Pancreas (tissue), 10 donors: Measurements from ENCODE around the gene ZFYVE28. TPM values are rescaled to one million over a fixed set of nuclear protein-coding genes. Genes with fewer than 3 reads are reported as not detected.
A peak's percentile ranks its signal among the peaks of the same experiment; 100 is the strongest.

Experiments
- ATAC-seq, 4 donors: fragments of 200-7000 bp; cut with Tn5 transposase; one replicate each; pipeline versions ENCODE4 v1.8.0 to v1.9.1; 2020; ENCODE audit warnings: mild to moderate bottlenecking in 4 of 4, moderate library complexity in 4 of 4
- DNase-seq, 6 donors: peaks; one replicate each; pipeline ENCODE4 v3.0.0-alpha.2; 2020
- FAIRE-seq: peaks from 2 replicates; lab custom pipeline; 2012; peaks lifted over from hg19 to GRCh38; lab: Jason Lieb, UNC
- H3K27ac ChIP-seq, 4 donors: fragments of 200-600 bp; sonication (generic); 1 replicate in 3 of 4; 2 replicates in 1 of 4; pipeline versions ENCODE4 v1.5.0 to v1.8.0; 2020
- H3K27me3 ChIP-seq, 4 donors: fragments of 200-600 bp; one replicate each; pipeline ENCODE4 v1.8.0; 2021
- H3K36me3 ChIP-seq, 3 donors: fragments of 200-600 bp; sonication (generic) in 1 of 3; one replicate each; pipeline versions ENCODE4 v1.5.0 to v1.8.0; 2020 to 2021
- H3K4me1 ChIP-seq, 3 donors: fragments of 200-600 bp; one replicate each; pipeline ENCODE4 v1.8.0; 2021
- H3K4me3 ChIP-seq, 4 donors: fragments of 200-600 bp; sonication (generic) in 2 of 4; one replicate each; pipeline versions ENCODE4 v1.5.0 to v1.8.0; 2020 to 2021
- H3K9me3 ChIP-seq, 4 donors: fragments of 200-600 bp; one replicate each; pipeline ENCODE4 v1.8.0; 2021
- WGBS, 2 donors: extraction: QIAGEN DNeasy Blood & Tissue Kit; methylation state at CpG; one replicate each; pipeline ENCODE4 v1.1.7; 2013; 5-methylcytosine and 5-hydroxymethylcytosine counted together
- intact Hi-C, 3 donors: fragments of 100-400 bp; cut with DNase I; formaldehyde crosslinking; loops; one replicate each; pipeline versions ENCODE4 v1.11.1 to v1.14.2; 2022
- polyA plus RNA-seq, 2 donors: library from polyadenylated mRNA; stranded (reverse); fragments of 200-250 nt; gene quantifications; one replicate each; pipeline ENCODE4 v1.2.3, GENCODE V29; 2013
- total RNA-seq, 6 donors: library from RNA; stranded (reverse); fragmentation: NEBNext Ultra II Directional in 4 of 6; extraction: Animal tissue kit (Norgen Biotek cat#: 25700) in 4 of 6; gene quantifications; one replicate each; pipeline versions ENCODE4 v1.2.1 to v1.2.4, GENCODE V29; 2021 to 2023
- TF ChIP-seq, protein P1 (sequence below), 4 donors: fragments of 200-600 bp; sonication (generic) in 3 of 4; IDR thresholded peaks; one replicate each; pipeline versions ENCODE4 v1.5.0 to v1.8.0; 2021; ENCODE audit warnings: antibody characterized with exemption in 4 of 4
- donor health status: healthy with polysubstance abuse.
- donor health status: DM: no; HTN: no; CAD: no; lungs with moderate emphysema.
- donor health status: DM: no; HTN: no; CAD: no.
- donor health status: control.
- donor health status: control.
- donor health status: Bipolar disorder and iron deficiency.
- donor health status: DM: yes; HTN: yes; CAD: no.
- donor health status: DM: no; HTN: no; CAD: no.
- donor health status: DM: no; HTN: no; CAD: no.
- donor health status: DM: yes; HTN: yes; CAD: no.

ZFYVE28 gene
- total and polyA plus RNA-seq, 8 donors = 3.8 to 13.4 (median 6.0) TPM

DNA sequence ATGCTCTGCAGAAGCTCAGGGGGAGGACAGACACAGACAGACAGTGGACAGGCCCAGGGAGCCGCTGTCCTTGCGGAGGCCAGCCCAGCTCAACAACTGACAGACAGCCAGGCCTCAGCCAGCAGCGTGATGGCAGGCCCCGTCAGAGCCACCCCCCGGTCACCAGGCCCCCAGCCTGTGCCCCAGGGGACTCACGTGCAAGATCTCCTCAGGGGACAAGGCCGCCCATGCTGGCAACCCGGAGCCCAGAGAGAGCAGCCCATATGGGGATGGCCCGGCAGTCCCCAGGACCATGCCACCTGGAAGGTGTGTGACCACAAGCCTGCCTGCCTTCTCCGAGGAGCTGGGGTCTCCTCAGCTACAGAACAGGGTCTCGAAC, 128.5 kb downstream of the ZFYVE28 start:
- ATAC-seq (no peak), FAIRE-seq (no peak), DNase-seq (peak in 2 of 6 donors; percentile 3 to 69)
- intact Hi-C loops = no loop called here
- TF ChIP-seq, protein P1, sequence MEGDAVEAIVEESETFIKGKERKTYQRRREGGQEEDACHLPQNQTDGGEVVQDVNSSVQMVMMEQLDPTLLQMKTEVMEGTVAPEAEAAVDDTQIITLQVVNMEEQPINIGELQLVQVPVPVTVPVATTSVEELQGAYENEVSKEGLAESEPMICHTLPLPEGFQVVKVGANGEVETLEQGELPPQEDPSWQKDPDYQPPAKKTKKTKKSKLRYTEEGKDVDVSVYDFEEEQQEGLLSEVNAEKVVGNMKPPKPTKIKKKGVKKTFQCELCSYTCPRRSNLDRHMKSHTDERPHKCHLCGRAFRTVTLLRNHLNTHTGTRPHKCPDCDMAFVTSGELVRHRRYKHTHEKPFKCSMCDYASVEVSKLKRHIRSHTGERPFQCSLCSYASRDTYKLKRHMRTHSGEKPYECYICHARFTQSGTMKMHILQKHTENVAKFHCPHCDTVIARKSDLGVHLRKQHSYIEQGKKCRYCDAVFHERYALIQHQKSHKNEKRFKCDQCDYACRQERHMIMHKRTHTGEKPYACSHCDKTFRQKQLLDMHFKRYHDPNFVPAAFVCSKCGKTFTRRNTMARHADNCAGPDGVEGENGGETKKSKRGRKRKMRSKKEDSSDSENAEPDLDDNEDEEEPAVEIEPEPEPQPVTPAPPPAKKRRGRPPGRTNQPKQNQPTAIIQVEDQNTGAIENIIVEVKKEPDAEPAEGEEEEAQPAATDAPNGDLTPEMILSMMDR (IDR thresholded peaks at IDR 0.05) = no peak
- Histone ChIP-seq H3K4me3 (no peak overlapping the region), H3K27me3 (no peaks in the 10 kb centered on the region), H3K4me1 (no peaks in the 10 kb centered on the region), H3K9me3 (no peaks in the 10 kb centered on the region), H3K36me3 (no peaks in the 10 kb centered on the region), H3K27ac (no peak overlapping the region)
- WGBS, 2 donors = 89 to 91% methylated on average over 11 of the region's 11 CpGs

DNA sequence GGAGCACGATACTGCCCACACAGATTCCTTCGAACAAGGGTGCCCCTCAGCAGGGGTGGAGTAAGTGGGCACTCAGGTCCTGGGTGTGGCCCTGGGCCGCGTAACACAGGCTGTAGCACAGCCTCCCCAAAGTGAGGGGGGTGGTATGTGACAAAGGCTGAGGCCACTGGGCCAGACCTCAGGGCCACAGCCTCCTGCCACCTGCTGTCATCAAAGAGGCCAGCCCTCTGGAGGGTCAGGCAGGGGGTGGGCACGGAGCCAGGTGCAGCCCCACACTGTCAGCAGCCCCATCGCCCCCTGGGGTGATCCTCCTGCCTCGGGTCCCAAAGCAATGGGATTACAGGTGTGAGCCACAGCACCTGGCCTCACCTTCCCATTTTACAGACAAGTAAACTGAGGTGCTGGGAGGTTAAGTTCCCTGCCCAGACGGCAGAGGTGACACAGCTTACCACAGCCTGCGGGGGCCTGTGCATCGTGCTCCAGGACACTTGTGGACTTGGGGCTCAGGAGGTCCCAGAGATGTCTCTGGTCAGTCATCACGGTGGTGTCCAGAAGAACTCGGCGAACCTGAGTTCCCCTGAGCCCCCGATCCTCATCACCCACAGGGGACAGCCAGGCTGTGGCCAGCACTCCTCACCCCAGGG, 129.0 kb downstream of the ZFYVE28 start:
- Histone ChIP-seq H3K9me3 (no peaks in the 10 kb centered on the region), H3K27ac (no peak overlapping the region), H3K36me3 (no peaks in the 10 kb centered on the region), H3K27me3 (no peaks in the 10 kb centered on the region), H3K4me1 (no peaks in the 10 kb centered on the region), H3K4me3 (no peak overlapping the region)
- FAIRE-seq = no peak
- intact Hi-C loops = no loop called here
- no peak for ATAC-seq
- TF ChIP-seq, protein P1 (IDR thresholded peaks at IDR 0.05) = no peak
- 82 to 88% methylated on average over 14 of the region's 14 CpGs for WGBS, 2 donors
- DNase-seq = peak in 1 of 6 donors; percentile 5

DNA sequence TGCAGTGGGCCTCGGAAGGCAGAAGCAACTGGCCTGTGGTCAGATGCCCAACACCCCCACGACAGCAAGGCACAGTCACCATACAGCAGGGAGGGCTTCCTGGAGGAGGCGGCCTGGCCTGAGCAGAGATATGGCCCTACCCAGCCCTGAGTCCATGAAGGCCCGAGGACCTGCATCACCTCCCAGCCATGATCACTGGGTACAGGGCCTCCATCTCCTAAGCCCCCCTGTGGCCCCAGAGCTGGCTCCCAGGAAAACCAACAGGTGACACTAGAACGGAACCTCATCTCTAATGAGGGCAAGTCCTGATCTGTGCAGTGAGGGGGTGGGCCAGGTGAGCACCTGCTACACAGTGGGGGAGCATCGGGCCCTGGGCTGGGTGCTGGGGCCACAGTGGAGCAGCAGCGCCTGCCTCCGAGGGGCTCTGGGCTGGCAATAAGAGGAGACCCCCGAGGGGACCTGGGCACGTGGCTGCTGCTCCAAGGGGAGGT, 130.3 kb downstream of the ZFYVE28 start:
- DNase-seq (peak in 2 of 6 donors; percentile 8 to 55), FAIRE-seq (no peak), ATAC-seq (no peak)
- no peaks in the 10 kb centered on the region for H3K27me3 ChIP-seq
- no peaks in the 10 kb centered on the region for H3K9me3 ChIP-seq
- H3K4me1 ChIP-seq = no peaks in the 10 kb centered on the region
- TF ChIP-seq, protein P1 (IDR thresholded peaks at IDR 0.05) = no peak
- no peak overlapping the region for H3K27ac ChIP-seq
- 88 to 91% methylated on average over 10 of the region's 10 CpGs for WGBS, 2 donors
- no peak overlapping the region for H3K4me3 ChIP-seq
- intact Hi-C loops = no loop called here
- no peaks in the 10 kb centered on the region for H3K36me3 ChIP-seq

DNA sequence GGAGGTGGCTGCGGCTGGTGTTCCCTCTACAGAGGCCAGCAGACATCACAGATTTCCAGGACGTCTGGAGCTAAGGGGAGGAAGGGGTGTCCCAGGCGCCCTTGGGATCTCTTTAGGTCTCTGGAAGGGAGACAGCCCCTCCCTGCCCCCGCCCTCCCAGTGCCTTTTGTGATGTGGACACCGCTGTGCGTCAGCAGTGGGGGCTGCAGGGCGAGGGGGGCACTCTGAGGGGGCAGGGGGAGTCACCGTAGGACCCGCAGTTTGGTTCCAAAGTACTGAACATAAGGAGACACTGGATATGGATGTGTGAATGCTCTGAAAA, 130.9 kb downstream of the ZFYVE28 start:
- Histone ChIP-seq H3K4me1 (no peaks in the 10 kb centered on the region), H3K27me3 (no peaks in the 10 kb centered on the region), H3K36me3 (no peaks in the 10 kb centered on the region), H3K9me3 (no peaks in the 10 kb centered on the region), H3K27ac (no peak overlapping the region), H3K4me3 (no peak overlapping the region)
- FAIRE-seq = no peak
- intact Hi-C loops = no loop called here
- WGBS, 2 donors = 86 to 91% methylated on average over 9 of the region's 9 CpGs
- TF ChIP-seq, protein P1 (IDR thresholded peaks at IDR 0.05) = no peak
- DNase-seq = peak in 3 of 6 donors; percentile 9 to 35 (median 19)
- no peak for ATAC-seq

DNA sequence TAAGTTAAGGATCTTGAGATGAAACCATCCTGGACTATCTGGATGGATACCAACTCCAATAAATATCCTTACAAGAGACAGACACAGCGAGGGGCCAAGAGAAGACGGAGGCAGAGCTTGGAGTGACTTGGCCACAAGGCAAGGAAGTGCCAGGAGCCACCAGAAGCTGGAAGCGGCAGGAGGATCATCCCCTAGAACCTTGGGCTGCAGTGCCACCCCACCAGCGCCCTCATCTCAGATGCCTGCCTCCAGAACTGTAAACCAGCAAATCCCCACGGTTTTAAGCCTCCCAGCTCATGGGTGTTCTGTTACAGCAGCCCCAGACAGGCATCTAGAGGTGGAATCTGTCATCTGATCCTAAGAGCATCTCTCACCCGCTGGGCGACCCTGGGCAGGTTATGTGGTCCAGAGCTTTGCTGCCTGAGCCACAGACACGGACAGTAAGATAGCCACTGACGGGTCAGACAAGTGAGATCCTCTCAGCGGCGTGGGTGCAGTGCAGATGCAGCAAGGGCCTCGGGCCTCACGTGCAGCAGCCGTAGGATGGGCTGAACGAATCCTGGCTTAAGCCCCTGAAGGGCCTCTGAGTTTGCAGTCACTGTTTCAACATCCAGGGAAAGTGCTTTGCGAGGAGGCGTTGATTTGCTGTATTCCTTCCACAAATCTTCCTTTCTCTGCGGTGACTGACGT, 131.4 kb downstream of the ZFYVE28 start:
- H3K27ac ChIP-seq = no peak overlapping the region
- H3K27me3 ChIP-seq = no peaks in the 10 kb centered on the region
- TF ChIP-seq, protein P1 (IDR thresholded peaks at IDR 0.05) = no peak
- no peaks in the 10 kb centered on the region for H3K9me3 ChIP-seq
- no peaks in the 10 kb centered on the region for H3K4me1 ChIP-seq
- DNase-seq = peak in 3 of 6 donors; percentile 3 to 47 (median 25)
- FAIRE-seq = no peak
- no peaks in the 10 kb centered on the region for H3K36me3 ChIP-seq
- ATAC-seq = no peak
- 74 to 77% methylated on average over 19 of the region's 19 CpGs for WGBS, 2 donors
- H3K4me3 ChIP-seq = no peak overlapping the region
- intact Hi-C loops = no loop called here
